Stimulated activated naive CD4-positive, alpha-beta T cell treated with Interleukin-2 at 50 U/mL for 16 hours (primary cell): ENCODE results near the gene COL6A1.

Experiments used
- DNase-seq: peaks from one replicate; lab custom pipeline; 2025; lab: John Stamatoyannopoulos, UW

Gene COL6A1

GRCh38 chr21:46051379-46051770 is 69.8 kb downstream of the COL6A1 start:
- no peak for DNase-seq

- DNase-seq = no peak
Measured at GRCh38 chr21:46051821-46052675, 70.5 kb downstream of the COL6A1 start.

- DNase-seq = peak; percentile 39
Measured at GRCh38 chr21:46052703-46053651, 71.4 kb downstream of the COL6A1 start.

GRCh38 chr21:46054031-46054430 is 72.5 kb downstream of the COL6A1 start:
- no peak for DNase-seq

- no peak for DNase-seq
Measured at GRCh38 chr21:46054451-46054881, 72.9 kb downstream of the COL6A1 start.
